Right lobe of liver (tissue), 4 donors: ENCODE results near the gene CAMTA1.

Source experiments
- CTCF ChIP-seq, 4 donors: fragments of 200-600 bp in 3 of 4; fragments of 450-650 bp in 1 of 4; IDR thresholded peaks; one replicate each; pipeline versions ENCODE4 v1.5.1 to v1.8.0; 2016 to 2022; ENCODE audit warnings: antibody characterized with exemption in 4 of 4, mild to moderate bottlenecking in 2 of 4
- POLR2A ChIP-seq: fragments of 450-650 bp; IDR thresholded peaks from one replicate; pipeline ENCODE4 v1.6.1; 2017; ENCODE audit warnings: antibody characterized with exemption, mild to moderate bottlenecking
- donor health status: DM: no; HTN: no; CAD: no.
- donor health status: DM: no; HTN: no; CAD: no.
- donor health status: DM: no; HTN: yes; CAD: no.

DNA sequence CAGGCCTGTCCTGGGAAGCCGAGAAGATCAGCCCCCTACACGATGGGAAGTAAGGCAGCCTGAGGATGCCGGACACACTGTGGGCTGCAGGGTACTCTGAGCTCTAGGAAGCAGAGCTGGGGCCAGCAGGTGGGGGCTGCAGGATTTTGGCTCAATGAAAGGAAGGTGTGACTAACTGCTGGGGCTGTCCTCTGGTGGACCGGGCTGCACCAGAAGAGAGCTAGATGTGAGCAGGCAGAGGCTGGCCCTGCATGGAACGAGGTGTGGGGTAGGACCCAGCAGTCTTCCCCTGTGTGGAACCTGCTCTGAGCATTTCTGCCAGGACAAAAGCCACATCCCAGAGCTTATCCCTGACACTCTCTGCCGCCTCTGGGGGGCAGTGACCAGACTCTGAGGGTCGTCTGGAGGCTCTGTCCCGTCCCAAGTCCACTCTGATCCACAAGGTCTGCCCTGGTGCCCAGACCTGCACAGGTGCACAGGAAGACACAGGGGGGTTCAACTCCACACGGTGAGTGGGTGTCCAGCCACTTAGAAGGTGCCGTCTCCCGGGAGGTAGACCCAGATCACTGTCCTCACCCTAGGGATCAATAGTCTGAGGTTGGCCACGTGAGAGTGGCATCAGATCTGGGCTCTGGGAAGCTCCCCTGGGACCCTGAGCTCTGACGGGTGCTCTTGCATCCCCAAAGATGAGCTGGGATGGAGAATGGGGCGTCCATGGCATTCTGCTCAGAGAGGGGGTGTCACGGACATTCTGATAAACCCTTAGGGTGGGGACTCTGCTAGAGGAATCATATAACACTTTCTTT is 798.2 kb downstream of the CAMTA1 start:
- TF ChIP-seq CTCF (IDR thresholded peaks at IDR 0.05) (no peak), POLR2A (no peak)
